Hepatocyte (in vitro differentiated cells): Measurements from ENCODE around the gene MRPL53.

ENCODE experiments used
- CTCF ChIP-seq: fragments of 200-600 bp; sonication (generic); IDR thresholded peaks from 2 replicates; pipeline ENCODE4 v1.5.1; 2016; ENCODE audit warnings: antibody characterized with exemption, mild to moderate bottlenecking; ENCODE audit not compliant: poor library complexity
- EZH2 ChIP-seq: fragments of 200-600 bp; sonication (generic); IDR thresholded peaks from 2 replicates; pipeline ENCODE4 v1.6.1; 2016; ENCODE audit warnings: antibody characterized with exemption, mild to moderate bottlenecking, borderline replicate concordance

GRCh38 chr2:74424995-74425406 lies 47.5 kb downstream of the MRPL53 start:
- TF ChIP-seq CTCF (no peak), EZH2 (no peak)
